ENCODE results near the gene WDR20.

DNA sequence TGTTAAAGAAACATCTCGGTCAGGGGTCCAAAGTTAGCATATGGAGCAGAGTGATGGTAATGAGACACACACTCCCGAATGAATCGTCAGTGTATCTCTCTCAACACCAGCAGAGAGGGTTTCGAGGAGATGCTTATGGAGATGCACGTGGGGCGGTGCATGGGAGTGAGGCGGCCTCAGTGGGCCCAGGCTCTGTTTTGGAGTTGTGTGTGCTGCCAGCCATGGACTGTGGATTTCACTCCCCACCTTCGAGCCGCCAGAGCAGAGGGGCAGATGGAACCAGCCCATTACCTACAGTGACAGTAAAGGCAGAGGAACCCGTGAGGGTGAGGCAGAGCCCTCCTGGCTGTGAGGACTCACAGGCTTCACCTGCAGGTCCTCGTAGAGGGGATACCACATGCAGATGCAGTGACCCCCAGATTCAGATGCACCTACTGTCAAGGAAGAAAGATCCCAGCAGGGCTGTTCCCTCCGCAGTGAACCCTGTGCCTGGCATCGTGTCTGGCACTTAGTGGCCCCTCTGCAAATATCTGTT lies 68.2 kb downstream of the WDR20 start:
- TF ChIP-seq, protein P1, sequence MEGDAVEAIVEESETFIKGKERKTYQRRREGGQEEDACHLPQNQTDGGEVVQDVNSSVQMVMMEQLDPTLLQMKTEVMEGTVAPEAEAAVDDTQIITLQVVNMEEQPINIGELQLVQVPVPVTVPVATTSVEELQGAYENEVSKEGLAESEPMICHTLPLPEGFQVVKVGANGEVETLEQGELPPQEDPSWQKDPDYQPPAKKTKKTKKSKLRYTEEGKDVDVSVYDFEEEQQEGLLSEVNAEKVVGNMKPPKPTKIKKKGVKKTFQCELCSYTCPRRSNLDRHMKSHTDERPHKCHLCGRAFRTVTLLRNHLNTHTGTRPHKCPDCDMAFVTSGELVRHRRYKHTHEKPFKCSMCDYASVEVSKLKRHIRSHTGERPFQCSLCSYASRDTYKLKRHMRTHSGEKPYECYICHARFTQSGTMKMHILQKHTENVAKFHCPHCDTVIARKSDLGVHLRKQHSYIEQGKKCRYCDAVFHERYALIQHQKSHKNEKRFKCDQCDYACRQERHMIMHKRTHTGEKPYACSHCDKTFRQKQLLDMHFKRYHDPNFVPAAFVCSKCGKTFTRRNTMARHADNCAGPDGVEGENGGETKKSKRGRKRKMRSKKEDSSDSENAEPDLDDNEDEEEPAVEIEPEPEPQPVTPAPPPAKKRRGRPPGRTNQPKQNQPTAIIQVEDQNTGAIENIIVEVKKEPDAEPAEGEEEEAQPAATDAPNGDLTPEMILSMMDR (IDR thresholded peaks at IDR 0.05; ENCODE audit: insufficient read depth, low read length, poor library complexity, severe bottlenecking), result no peak
- TF ChIP-seq EZH2phosphoT487 (conservative IDR thresholded peaks at IDR 0.05; ENCODE audit: low read length), result no peak
